G401 (cell line): ENCODE data around the gene HAND2. TPM values are rescaled to one million over a fixed set of nuclear protein-coding genes. Genes with fewer than 3 reads are reported as not detected.
A peak's percentile ranks its signal among the peaks of the same experiment; 100 is the strongest.

Source experiments
- DNase-seq: peaks from one replicate; pipeline ENCODE4 v3.0.0-alpha.2; 2015; ENCODE audit warnings: low spot score
- in situ Hi-C: cut with HindIII; loops from 2 replicates; pipeline ENCODE4 v1.10.0; 2016; ENCODE audit warnings: low sequenced_read_pairs, mixed read lengths
- total RNA-seq: library from RNA; depleted of rRNA; stranded (reverse); fragments of >200 nt; shearing (Covaris generic); gene quantifications from 2 replicates; pipeline ENCODE4 v1.2.3, GENCODE V29; 2014; rRNA removed

Gene HAND2
- total RNA-seq, 1 experiment from 2014 or later: 0.41 TPM

- in situ Hi-C loops: no loop called here
- no peak for DNase-seq
These were observed 39.1 kb downstream of the HAND2 start for GRCh38 chr4:173490817-173491528.

- in situ Hi-C loops: no loop called here
- DNase-seq: no peak
These were observed 39.8 kb downstream of the HAND2 start for GRCh38 chr4:173490256-173490655.

DNA sequence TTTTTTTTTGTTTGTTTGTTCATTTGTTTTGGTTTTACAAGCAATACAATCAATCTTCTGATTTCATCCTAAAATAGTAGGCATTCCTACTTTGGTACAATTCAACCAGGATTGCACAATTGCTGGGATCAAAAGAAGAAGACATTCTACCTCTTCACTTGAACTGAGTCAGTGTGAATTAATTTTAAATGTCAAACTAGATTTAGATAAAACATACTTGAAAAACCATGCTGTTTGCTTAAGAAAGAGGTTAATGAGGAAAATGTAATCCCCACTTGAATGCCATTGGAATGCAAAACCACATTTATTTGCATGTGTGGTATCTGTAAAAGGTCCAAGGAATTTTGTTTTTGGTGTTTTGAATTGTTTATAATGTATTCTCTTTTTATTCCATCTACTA is 40.5 kb downstream of the HAND2 start:
- in situ Hi-C loops: no loop called here
- no peak for DNase-seq

DNA sequence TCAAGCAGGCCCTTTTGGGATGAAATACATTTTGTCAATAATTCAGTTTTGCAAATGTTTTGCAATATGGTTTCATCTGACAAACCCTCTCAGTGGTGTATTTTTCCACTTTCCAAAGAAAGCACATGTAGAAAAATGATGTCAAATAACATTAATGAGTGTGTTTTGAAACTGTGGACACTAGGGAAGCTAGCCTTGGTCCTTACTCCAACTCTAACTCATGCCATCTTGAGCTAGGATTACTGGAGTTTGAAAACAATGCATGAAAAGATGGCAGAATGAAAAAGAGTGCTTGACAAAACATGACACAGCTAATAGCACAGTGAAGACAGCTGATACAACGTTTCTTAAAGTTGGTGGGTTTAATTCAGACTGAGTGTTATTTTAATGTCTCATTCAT is 41.4 kb downstream of the HAND2 start:
- no peak for DNase-seq
- in situ Hi-C loops: no loop called here

DNA sequence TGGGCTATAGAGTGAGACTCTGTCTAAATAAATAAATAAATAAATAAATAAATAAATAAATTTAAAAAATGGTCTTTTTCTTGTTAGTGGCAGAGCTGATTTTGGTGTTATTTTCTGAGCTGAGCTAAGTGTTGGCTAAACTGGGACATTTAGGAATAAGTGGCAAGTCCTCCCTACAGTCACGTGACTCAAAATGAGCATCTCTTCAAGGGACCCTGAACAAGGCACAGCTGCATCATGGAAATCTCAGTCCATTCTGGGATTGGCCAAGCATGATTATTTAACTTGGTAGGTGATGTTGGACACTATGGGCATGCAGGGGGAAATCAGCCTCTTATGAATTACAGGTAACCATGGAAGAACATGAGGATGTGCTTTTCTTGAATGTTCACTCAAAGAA is 42.0 kb downstream of the HAND2 start:
- no peak for DNase-seq
- in situ Hi-C loops: no loop called here

DNA sequence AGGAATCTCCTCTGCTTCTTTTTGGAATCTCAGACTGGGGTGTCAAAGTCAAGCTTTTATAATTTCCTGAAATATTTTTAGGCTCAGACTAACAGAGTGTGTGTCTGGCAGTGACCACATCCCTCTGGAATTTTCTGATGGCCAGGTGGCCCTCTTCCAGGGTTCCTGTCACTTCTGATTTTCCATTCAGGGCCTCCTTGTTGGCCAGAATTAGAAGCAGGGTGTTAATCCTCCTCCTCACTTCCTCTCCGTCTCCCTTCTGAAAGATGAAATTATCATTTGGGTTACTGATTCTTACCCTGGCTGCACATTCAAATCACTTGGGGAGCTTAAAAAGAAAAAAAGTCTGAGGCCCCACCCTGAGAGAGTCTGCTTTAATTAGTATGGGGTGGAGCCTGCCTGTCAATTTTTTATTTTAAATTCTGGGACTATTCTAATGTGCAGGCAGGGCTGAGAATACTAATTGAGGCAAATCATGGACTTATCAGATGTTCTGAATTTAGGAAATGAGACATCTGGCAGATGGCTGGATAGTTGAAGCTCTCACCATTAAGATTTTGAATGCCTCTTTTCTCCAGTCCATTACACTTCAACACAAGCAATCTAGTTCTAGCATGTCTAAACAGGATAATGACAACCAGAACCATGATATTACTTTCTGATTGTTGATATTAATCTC is 43.2 kb downstream of the HAND2 start:
- peak; percentile 41 for DNase-seq
- in situ Hi-C loops: no loop called here

DNA sequence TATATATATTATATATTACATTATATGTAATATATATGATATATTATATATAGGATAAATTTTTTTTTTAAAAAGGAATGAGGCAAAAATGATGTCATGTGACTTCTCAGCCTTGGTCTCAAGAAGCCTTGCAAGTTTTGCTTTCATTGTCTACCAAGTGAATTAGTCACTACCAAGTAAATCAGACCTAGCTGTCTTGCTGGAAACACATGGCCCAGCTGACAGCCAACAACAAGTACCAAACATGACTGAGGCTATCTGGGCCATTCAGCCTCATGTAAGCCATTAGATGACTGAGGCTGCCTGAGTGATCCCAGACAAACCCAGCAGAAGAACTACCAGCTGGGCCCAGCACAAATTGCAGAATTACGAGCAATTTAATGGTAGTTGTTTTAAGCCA is 44.9 kb downstream of the HAND2 start:
- in situ Hi-C loops: no loop called here
- DNase-seq: no peak

GRCh38 chr4:173482330-173482931 is 47.6 kb downstream of the HAND2 start:
- no peak for DNase-seq
- in situ Hi-C loops: no loop called here

- in situ Hi-C loops: no loop called here
- no peak for DNase-seq
These were observed 51.1 kb downstream of the HAND2 start for GRCh38 chr4:173478913-173479283.

DNA sequence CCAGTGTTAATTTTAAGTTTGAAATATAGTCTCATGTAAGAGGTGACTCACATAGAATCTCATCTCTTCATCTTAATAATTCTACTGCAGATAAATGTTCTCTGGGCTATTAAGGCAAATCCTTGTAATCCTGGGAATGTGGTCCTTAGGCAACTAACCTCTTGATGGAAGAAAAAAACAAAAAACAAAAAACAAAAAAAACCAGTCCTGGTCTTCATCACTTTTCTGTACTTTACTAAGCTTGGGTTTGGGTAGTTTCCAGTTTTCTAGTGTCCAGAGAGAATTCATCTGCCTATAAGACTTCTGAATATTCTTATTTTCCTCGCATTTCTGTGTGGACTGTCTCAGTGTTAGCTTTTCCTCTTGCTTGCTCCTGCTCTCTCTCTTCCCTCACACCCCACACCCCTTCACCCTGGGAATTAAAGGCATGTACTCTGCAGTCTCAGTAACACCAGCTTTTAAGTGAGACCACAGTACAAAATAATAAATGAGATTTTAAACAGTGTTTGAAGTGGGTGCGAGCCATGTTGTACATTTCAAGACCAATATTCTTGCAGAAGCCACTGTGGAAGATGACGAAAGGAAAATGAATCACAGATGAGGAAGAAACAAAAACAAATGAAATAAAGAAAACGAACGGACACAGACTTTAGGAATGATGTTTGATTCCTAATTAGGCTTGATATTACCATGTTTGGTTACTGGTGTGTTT is 51.7 kb downstream of the HAND2 start:
- in situ Hi-C loops: no loop called here
- DNase-seq: no peak

DNA sequence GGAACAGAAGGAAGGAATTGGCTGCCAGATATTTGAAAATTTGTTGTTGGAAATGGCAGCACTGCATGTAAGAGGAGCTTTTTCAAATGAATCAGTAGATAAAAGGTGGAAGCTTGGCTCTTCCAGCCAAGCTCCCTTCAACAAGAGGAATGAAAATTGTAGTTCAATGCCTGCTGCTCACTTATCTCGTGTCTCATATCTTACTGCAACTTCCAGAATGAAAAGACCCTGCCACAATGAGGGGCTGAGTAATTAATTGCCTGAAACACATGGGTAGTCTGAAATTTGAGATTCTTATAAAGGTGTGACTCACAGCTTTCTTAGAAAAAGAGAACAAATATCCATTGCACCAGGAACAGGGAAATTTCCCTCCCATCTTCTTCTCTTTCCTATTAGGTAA is 53.0 kb downstream of the HAND2 start:
- no peak for DNase-seq
- in situ Hi-C loops: no loop called here

Other genes starting within 250 kb of the HAND2 start
- 270 and 334 TPM in 2 replicates for gene HMGB2, start 195.9 kb downstream of the HAND2 start, total RNA-seq
- gene SAP30, start 159.3 kb downstream of the HAND2 start, total RNA-seq: 34.0 and 37.1 TPM in 2 replicates
- not detected in 2 replicates for gene SCRG1, start 131.1 kb downstream of the HAND2 start, total RNA-seq